Measurements from ENCODE around the gene NFATC2. TPM values are rescaled to one million over a fixed set of nuclear protein-coding genes. Genes with fewer than 3 reads are reported as not detected.

The NFATC2 gene
- total RNA-seq, 1 experiment from 2014 or later: 0.61 TPM

GRCh38 chr20:51352791-51353190, 189.7 kb downstream of the NFATC2 start:
- H3K9me3 ChIP-seq (ENCODE audit: control insufficient read depth, low read depth, low read length): no peaks in the 10 kb centered on the region
- H4K8ac ChIP-seq (replicated peaks; ENCODE audit: insufficient read length, low read depth, low read length): no peak overlapping the region
- no peaks in the 10 kb centered on the region for H3K79me2 ChIP-seq (ENCODE audit: insufficient read depth, low read length)
- H3K79me1 ChIP-seq (ENCODE audit: insufficient read depth, low read depth, low read length, poor library complexity, severe bottlenecking): no peaks in the 10 kb centered on the region
- no peaks in the 10 kb centered on the region for H3K27me3 ChIP-seq (ENCODE audit: insufficient read depth, low read length)
- no peak overlapping the region for H2BK120ac ChIP-seq (ENCODE audit: low read depth, low read length, poor library complexity, severe bottlenecking)
- TF ChIP-seq CTCF (conservative IDR thresholded peaks at IDR 0.05): no peak
- no peak overlapping the region for H3K4me2 ChIP-seq (ENCODE audit: insufficient read depth, insufficient read length, low read length)
- no peak overlapping the region for H2BK5ac ChIP-seq (ENCODE audit: insufficient read length, low read length)
- no CpG with 5 or more reads among the region's 11 CpGs for whole genome bisulfite sequencing (ENCODE audit: extremely low coverage, insufficient read length, low lambda C conversion rate)
- H3K23ac ChIP-seq (ENCODE audit: insufficient read length, low read depth, low read length): no peak overlapping the region
- no peak overlapping the region for H3K14ac ChIP-seq (ENCODE audit: insufficient read depth, low read length)
- Mint-ChIP-seq H3K4me3 (no peak overlapping the region), H3K36me3 (ENCODE audit: insufficient read depth in 1 of 3, low read depth in 3 of 3) (no peaks in the 10 kb centered on the region), H3K27me3 (ENCODE audit: low read depth) (0 out of 2 replicates have a peak, but pooled peaks cover 5% of the 10 kb centered on the region), H3K9me3 (no peaks in the 10 kb centered on the region; a peak in 1 of 5 replicates), H3K4me1 (no peaks in the 10 kb centered on the region), H3K27ac (no peak overlapping the region)
- no peak overlapping the region for H4K91ac ChIP-seq (ENCODE audit: insufficient read length, low read depth, low read length)
- no peak for DNase-seq
- H3K18ac ChIP-seq (ENCODE audit: insufficient read length, low read depth, low read length): no peak overlapping the region
- H2AFZ ChIP-seq (ENCODE audit: low read length): no peak overlapping the region
- H3K4me1 ChIP-seq (ENCODE audit: insufficient read depth, low read length): no peaks in the 10 kb centered on the region
- H2BK12ac ChIP-seq (ENCODE audit: insufficient read length, low read depth, low read length): no peak overlapping the region
- no peaks in the 10 kb centered on the region for H4K20me1 ChIP-seq (ENCODE audit: control insufficient read depth, insufficient read depth, insufficient read length)
- H2BK15ac ChIP-seq (ENCODE audit: low read depth, low read length): no peak overlapping the region
- no peak overlapping the region for H3T11ph ChIP-seq (ENCODE audit: low read length)
- H3K27ac ChIP-seq (ENCODE audit: insufficient read length, low read depth, low read length): no peak overlapping the region
- H3K4ac ChIP-seq (ENCODE audit: low read depth, low read length): no peak overlapping the region
- no peak overlapping the region for H4K5ac ChIP-seq (ENCODE audit: insufficient read length, low read depth, low read length)
- no peak overlapping the region for H2AK5ac ChIP-seq (ENCODE audit: insufficient read length, low read length)
- no peaks in the 10 kb centered on the region for H3K23me2 ChIP-seq (ENCODE audit: insufficient read length, low read depth, low read length, poor library complexity, severe bottlenecking)
- H3K9ac ChIP-seq (ENCODE audit: extremely low read depth, insufficient read length, low read length): no peak overlapping the region
- no peak overlapping the region for H3K56ac ChIP-seq (ENCODE audit: insufficient read length, low read depth, low read length)
- H2BK20ac ChIP-seq (ENCODE audit: low read depth, low read length, poor library complexity, severe bottlenecking): no peak overlapping the region
